ENCODE results near the gene TMEM132D.

DNA sequence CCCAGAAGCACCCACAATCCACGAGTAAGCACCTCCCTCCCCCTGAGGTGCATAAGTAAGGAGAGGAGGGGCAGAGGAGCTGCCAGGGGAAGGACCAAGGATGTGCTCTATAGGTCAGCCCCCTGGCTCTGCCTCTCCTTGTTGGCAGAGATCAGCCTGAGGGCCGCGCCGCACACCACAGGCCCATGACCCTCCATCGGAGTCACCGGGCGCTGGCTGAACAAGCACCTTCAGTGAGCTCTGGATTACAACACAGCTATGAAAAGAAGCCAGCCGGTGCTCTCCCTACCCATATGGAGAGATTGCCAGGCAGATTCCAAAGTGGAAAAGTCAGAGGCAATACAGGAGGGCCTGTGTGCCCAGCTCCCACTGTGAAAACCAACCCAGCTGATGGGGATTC is 793.2 kb downstream of the TMEM132D start:
- TF ChIP-seq, protein P1, sequence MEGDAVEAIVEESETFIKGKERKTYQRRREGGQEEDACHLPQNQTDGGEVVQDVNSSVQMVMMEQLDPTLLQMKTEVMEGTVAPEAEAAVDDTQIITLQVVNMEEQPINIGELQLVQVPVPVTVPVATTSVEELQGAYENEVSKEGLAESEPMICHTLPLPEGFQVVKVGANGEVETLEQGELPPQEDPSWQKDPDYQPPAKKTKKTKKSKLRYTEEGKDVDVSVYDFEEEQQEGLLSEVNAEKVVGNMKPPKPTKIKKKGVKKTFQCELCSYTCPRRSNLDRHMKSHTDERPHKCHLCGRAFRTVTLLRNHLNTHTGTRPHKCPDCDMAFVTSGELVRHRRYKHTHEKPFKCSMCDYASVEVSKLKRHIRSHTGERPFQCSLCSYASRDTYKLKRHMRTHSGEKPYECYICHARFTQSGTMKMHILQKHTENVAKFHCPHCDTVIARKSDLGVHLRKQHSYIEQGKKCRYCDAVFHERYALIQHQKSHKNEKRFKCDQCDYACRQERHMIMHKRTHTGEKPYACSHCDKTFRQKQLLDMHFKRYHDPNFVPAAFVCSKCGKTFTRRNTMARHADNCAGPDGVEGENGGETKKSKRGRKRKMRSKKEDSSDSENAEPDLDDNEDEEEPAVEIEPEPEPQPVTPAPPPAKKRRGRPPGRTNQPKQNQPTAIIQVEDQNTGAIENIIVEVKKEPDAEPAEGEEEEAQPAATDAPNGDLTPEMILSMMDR (IDR thresholded peaks at IDR 0.05) = no peak
- TF ChIP-seq EP300 (IDR thresholded peaks at IDR 0.05) = no peak
- no peak for TF ChIP-seq POLR2AphosphoS5 (IDR thresholded peaks at IDR 0.05)

Measured in gastroesophageal sphincter (tissue), 3 donors.